H1 (cell line): ENCODE data around the gene NFIX. TPM values are rescaled to one million over a fixed set of nuclear protein-coding genes. Genes with fewer than 3 reads are reported as not detected.

Experiments
- EZH2 ChIP-seq: fragments of 200-600 bp; sonication (generic); IDR thresholded peaks from 2 replicates; pipeline ENCODE4 v1.7.1; 2012; ENCODE audit warnings: low read depth, mild to moderate bottlenecking, moderate library complexity, low read length, inconsistent platforms; ENCODE audit not compliant: severe bottlenecking
- MAX ChIP-seq: IDR thresholded peaks from 2 replicates; pipeline ENCODE4 v1.6.1; 2012; ENCODE audit warnings: inconsistent platforms
- polyA plus RNA-seq, 7 experiments: library from polyadenylated mRNA; depleted of rRNA in 3 of 7; stranded (reverse) in 5 of 7; unstranded in 2 of 7; fragments of >200 nt in 5 of 7; fragments of 200-250 nt in 2 of 7; gene quantifications; 1 replicate in 5 of 7; 2 replicates in 1 of 7; 4 replicates in 1 of 7; pipeline versions ENCODE4 v1.2.1 to v1.2.3, GENCODE V29; 2011 to 2013; ENCODE audit warnings: missing spikeins in 2 of 7, mixed read lengths in 2 of 7
- total RNA-seq: library from RNA; stranded (reverse); fragmentation: NEBNext Ultra II Directional; extraction: Animal tissue kit (Norgen Biotek cat#: 25700); gene quantifications from 2 replicates; pipeline ENCODE4 v1.2.1, GENCODE V29; 2021

NFIX gene
- total and polyA plus RNA-seq, 2 of the 8 experiments (the other 6 are each of a cell fraction or from before 2014, with no cell fraction given): 0.03 to 0.20 TPM

- TF ChIP-seq MAX (no peak), EZH2 (no peak)
- TF ChIP-seq, all 59 proteins: peak for 0
Observed at GRCh38 chr19:12973236-12973635, 22.0 kb upstream of the NFIX start (continued).
